Astrocyte (in vitro differentiated cells and primary cell): ENCODE measurements around the gene FAM193B.

ENCODE experiments used
- CTCF ChIP-seq: IDR thresholded peaks from 2 replicates; pipeline ENCODE4 v1.5.1; 2011; ENCODE audit warnings: low read depth, mild to moderate bottlenecking, inconsistent platforms, low read length, moderate library complexity; ENCODE audit not compliant: insufficient read depth
- EZH2 ChIP-seq: IDR thresholded peaks from 2 replicates; pipeline ENCODE4 v1.6.1; 2012; ENCODE audit warnings: mild to moderate bottlenecking, low read length, inconsistent platforms; ENCODE audit not compliant: insufficient read depth

GRCh38 chr5:177526191-177526590 is 28.2 kb downstream of the FAM193B start:
- TF ChIP-seq CTCF: no peak
- no peak for TF ChIP-seq EZH2
